ENCODE measurements around the gene ENOX1.

Gene ENOX1

DNA sequence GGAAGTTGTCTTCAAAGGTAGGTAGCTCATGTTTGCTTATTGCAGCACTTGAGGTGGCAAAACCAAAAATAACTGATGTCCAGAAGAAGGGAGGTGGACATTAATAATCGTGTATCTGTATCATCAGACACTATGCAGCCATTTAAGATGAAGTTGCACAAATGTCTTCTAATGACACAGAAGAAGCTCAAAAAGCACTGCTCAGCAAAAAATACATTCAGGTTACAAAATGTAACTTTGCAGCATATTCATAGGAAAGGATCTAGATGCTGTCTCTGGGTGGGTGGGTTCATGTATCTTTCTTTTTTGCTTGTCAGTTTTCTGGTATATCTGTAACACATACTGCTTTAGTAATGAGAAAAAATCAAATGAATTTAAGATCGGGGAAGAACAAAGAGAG lies 515.6 kb downstream of the ENOX1 start:
- DNase-seq, result no peak

DNA sequence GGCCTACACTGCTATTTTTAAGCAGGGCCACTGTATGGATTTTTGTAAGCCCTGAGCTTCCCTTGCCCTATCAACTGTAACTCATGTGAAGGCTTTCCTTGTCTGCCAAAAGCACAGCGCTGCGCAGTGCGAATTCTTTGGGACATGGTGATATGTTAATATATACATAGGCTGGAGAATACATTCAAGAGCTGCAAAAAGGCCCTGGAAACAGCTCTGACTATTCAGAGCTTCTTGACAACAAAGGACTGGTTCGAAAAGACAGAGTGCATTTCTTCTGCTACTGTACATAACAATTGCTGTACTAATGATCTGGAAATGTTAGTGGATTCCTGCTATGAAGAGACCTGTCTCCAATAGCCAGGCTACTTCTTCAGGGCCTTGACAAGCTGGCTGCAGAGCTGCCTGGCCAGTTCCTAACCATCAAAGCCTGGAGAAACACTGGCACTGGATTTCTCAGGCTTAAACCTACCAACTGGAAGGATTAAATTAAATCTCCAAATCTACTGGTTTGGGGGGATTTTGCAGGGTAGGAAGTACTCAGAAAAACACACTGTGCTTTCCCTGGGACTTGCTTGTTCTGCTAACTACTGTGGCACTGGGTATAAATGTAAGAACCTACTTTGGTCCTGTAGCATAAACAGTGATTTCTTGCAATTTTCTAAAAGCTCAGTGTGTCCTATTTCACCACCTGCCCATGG lies 516.5 kb downstream of the ENOX1 start:
- no peak for DNase-seq

- no peak for DNase-seq
Measured at GRCh38 chr13:43269037-43269481, 517.7 kb downstream of the ENOX1 start.

GRCh38 chr13:43268632-43269031 lies 518.1 kb downstream of the ENOX1 start:
- DNase-seq, result peak; percentile 52

- DNase-seq, result no peak
Measured at GRCh38 chr13:43267916-43268315, 518.9 kb downstream of the ENOX1 start.

DNA sequence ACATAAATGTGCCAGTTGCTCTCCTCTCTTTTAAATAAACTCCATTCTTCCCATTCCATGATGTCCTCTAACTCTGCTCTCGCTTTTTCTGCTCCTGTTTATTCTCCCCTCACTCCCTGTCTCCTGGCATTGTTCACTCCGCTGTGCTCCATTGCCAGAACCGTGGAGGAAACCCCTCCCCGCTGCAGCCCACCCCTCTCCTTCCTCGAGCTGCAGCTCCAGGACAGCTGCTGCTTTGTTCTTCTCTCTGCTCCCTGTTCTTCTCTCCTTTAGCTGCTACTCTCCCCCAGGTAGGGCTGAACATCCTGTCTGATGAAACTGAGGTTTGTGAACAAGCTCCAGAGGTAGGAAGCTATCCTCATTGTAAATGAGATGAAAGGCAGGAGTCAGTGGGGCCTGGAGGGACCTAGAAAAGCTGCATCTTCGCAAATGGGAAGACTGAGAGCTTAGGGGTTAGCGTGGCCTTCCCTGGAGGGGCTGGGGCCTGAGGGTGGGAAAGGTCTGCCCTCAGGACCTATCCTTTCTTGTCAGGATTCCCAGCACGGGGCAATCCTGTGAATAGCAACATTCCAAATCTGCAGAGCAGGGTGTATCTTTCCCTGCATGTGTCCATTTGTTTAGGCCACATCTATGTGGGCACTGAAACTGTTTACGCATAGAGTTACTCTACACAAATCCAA lies 519.7 kb downstream of the ENOX1 start:
- DNase-seq, result no peak

GRCh38 chr13:43265028-43265427 lies 521.7 kb downstream of the ENOX1 start:
- no peak for DNase-seq

DNA sequence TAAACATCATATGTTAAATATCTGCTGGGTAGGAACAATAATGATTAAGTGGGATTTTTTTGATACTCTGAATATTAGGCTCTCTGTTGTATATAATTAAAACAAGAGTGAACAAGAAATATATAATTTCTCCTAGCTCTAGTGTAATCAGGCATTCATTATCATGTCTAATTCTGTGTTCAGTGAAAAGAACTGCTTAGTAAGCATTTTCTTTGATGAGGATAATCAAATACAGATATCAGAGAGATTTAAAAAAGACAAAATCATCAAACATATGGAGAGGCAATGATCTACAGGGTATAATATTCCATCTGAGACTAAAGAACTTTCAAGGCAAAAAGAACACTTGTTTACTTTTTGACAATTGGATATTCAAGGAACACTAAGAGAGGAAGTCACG lies 522.3 kb downstream of the ENOX1 start:
- no peak for DNase-seq

DNA sequence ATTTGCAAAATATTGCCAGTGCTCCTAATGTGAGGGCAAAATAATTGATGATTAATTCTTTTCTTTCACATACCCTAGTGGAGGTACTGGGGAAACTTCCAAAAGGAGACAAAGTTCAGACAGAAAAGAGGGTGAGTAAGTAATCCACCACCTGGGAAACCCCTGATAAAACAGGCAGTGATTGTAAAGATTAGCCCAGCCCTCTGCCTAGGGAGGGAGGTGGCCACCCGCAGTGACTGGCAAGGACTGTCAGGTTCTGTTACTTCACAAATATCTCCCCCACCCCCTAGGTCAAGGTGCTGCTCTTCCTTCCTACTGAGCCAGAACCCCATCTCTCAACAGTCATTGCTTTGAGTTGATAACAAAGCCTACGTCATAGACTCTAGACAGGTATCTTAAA lies 523.7 kb downstream of the ENOX1 start:
- DNase-seq, result no peak

DNA sequence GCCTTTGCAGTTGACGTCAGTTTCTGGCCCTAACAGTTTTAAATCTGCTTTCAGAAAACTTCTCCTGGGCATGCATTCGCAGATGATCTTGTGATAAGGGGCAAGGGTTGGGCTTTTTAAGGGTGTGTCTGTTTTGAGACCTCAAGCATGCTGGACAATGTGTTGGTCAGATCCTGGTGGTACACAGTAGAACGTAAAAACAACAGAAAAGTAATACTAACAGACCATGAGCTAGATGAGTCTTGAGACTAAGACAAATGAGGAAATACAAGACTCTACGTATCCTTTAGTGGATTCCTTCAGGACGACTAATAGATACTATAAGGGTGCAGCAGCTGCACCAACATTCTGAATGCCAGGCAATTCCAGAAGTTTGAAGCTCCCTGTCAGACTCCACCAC lies 525.8 kb downstream of the ENOX1 start:
- no peak for DNase-seq

DNA sequence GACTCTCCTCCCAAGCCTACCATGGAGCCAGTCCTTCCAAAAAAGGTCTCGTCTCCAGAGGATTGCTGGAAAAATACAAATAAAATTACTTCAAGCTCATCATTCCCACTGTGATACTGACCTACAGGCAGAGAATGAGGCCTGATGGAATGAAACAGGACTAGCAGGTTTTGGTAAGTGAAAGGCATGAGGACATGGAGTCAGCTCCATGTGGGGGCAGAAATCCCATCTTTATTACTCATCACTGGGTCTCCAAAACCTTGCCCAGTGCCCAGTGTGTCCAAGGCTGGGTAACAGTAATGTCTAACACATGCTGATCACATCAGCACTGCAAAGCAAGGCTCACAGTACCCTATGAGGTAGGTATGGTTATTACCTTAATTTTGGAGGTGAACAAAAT lies 528.0 kb downstream of the ENOX1 start:
- no peak for DNase-seq

DNA sequence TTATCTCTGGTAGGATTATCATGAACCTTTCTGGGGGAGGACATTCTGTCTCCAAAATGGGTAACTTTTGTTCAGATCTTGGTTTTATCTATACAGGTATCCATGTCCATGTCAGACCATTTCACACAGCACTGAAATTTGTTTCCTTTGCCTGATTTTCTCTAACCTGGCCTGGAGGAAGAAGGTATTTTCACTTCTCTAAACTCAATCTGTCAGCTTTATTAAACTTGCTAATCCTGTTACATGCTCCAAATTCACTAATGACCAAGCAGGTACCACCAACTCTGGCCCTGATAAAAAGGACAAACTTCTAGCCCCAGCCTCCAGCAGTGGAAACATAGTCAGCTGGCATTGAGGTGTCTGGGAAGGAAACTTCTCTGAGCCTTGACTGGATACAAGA lies 529.0 kb downstream of the ENOX1 start:
- DNase-seq, result no peak

DNA sequence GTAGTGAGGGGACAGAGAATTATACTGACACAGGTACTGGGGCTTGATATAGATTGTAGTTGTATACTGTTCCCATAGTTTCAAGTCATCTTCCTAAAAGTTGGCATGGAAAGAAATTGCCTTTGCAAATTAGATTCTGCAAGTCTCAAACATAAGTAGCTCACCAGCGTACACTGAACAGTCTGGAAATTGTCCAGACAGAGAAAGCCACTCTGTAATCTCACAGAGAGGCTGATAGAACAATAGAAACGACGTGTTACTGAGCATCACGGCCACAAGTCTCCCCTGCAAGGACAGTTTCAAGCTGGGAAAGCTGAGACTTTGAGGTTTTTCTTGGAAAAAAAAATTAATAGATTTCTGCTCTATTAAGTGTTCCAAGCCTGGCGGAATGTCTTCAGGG lies 534.8 kb downstream of the ENOX1 start:
- DNase-seq, result no peak

GRCh38 chr13:43246382-43246781 lies 540.4 kb downstream of the ENOX1 start:
- no peak for DNase-seq

GRCh38 chr13:43245374-43245964 lies 541.3 kb downstream of the ENOX1 start:
- DNase-seq, result no peak

DNA sequence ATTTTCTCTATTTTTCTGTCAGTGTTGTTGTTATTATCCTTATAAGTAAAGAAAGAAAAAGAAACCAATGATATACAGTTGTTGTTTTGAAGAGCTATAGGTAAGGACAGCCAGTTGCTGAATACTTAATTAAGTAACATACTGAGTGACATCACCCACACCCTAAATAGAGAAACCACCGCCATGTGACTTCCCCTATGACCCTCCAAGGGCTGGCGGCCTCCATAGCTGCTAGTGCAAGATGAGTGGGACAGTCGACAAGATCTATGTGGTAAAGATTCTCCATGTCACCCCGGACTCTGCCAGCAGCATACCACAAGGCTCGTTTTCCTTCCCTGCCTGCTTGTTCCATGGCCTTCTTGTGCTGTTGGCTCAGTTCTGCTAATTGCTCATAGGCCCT lies 542.3 kb downstream of the ENOX1 start:
- DNase-seq, result no peak

DNA sequence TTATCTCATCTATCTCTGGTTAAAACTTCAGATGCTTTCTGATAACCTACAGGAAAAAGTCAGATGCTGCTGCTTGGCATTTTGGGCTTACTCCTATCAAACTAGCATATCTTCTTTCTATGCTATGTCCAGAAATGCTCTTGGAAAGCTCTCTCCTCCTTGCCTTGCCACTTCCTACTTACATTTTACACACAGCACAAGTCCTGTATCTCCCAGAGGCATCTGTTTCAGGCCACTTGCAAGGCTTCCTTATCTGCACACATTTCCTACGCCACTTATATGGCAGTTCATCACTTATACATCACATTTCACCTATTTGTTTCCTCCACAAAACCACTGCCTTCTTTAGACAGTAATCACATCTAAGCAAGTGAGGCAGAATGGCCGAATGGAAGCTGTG lies 543.1 kb downstream of the ENOX1 start:
- DNase-seq, result no peak

DNA sequence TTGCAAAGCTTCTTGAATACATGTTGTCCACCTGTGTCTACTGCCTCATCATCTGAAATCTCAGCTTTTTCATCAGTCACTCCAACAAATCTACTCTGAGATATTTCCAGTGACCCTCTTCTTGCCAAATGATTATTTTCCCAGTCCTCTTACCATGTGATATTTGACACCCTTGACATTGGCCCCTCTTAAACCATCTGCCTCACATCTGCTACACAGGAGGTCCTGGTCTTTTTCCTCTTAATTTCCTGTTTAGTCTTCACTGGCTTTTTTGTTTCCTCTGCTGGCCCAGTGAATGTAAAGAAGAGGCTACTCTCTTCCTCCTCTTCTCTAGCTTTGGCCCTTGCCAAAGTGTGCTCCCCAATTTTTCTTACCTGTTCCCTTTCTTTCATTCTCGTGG lies 544.7 kb downstream of the ENOX1 start:
- DNase-seq, result no peak

DNA sequence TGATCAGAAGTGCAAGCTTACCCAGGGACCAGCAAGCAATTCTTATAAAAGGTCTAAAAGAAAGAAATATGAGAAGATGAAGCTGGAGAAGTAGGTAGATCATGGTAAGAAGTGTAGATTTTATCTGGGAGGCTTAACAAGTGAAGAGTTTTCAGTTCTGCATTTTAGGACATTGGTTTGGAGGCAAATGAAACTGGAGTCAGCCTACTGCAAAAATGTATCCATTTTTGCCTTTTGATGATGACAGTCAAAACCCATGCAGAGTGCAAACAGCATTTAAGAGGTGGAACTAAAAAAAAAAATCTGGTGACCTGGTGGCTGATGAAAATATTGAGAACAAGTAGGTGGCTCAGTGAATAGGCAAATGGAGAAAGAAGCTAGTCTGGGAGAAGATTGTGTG lies 546.5 kb downstream of the ENOX1 start:
- DNase-seq, result no peak

DNA sequence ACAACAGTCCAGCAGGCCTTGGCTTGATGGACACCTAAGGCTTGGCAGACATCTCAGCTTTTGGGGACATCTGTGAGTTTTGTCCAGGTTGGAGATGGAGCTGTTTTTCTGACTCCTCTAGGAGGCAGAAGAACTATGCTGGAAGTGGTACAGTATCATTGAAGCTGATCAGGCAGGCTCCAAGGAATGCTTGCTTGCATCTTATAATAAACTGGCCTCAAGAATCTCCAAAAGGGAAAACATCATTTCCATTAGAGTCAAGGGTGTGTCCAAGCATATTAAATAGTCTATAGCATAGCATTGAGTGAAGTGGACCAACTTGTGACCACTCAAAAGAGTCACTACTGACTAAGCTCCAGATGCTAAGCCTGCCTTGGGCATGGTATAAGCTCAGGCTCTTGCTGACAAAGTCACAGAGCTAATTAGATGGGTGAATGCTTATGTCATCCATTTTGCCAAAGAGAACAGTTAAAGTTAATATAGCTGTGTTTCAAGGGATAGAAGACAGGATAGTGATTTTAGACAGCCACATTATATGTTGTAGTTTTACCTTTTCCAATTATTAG lies 547.4 kb downstream of the ENOX1 start:
- DNase-seq, result no peak

- no peak for DNase-seq
Measured at GRCh38 chr13:43238341-43239083, 548.3 kb downstream of the ENOX1 start.

DNA sequence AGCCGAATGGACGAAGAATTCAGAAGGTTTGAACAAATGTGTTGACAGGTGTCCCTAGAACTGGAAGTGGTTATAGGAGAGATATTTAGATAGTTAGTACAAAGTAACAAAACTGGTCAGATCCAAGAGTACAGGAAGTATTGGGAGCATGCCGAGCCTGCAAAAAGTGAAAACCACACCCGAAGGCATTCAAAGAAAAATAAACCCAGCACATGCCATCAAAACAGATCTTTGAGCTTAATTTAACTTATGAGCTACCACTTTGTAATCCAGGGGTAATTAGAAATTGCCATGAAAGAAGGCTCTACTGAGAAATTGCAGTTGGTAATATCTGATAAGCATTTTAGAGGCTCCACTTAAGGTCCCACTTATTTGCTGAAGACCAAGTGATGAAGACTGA lies 549.2 kb downstream of the ENOX1 start:
- no peak for DNase-seq

DNA sequence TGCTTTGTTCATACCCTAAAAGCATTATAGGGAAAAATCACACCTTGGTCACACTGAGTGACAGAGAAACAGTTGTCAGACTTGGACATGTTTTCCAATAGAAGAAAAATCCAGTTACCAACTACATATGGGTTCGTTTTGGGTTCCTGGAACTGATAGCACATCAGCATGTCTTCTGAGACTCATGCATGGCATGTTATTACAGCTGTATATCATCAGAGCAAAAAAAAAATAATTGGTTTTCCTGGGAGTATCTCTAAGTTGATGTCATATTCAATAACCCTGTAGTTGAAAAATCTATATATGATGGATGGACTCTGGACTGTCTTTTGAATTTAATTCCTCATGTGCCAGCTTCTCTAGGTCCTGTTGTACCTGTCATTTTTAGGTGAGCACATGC lies 551.7 kb downstream of the ENOX1 start:
- no peak for DNase-seq
